Measurements from ENCODE around the gene CHD2. TPM values are rescaled to one million over a fixed set of nuclear protein-coding genes. Genes with fewer than 3 reads are reported as not detected.

The CHD2 gene
- total and polyA plus RNA-seq, 10 of the 15 experiments (the other 5 are each of a cell fraction or from before 2014, with no cell fraction given): 38.1 to 94.7 (median 63.3) TPM

DNA sequence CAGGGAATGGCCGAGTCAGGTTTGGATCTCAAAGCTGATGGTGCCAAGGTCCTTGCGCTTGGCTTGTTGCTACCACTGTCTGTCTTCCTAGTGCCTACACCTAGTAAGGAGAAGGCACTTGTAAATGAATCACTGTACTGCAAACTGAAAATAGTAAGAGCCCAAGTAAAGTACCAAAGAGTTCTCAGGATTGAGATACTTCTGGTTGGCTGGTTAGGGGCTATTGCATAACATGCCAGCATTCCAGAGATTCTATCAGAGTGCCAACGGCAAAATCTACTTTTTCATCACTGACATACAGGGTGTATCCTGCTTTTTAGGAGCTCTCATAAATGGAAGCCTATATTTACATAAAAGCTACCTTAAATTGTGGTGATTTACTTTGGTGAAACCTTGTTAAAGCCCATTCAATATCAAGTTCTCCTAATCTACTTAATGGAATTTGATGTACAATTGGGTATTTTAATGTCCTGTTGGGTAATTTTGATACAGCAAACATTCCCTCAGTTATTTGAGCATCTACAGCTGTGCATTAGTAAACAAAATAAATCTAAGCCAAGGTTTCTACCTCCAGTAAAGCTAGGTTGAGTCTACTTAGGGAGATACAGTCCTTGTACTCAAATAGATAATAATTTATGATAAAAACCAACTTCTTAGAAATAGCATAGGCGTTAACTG, 30.7 kb upstream of the CHD2 start:
- ATAC-seq (no peak), DNase-seq (ENCODE audit: low read depth, low spot score) (no peak), FAIRE-seq (no peak)
- WGBS (ENCODE audit: insufficient coverage, insufficient replicate concordance, low lambda C conversion rate, missing lambda C conversion rate): 74% methylated on average over 4 of the region's 4 CpGs
- Histone ChIP-seq H3K9me3 (replicated peaks; ENCODE audit: control insufficient read depth, insufficient read depth, low read length) (no peaks in the 10 kb centered on the region; the same call in 2 of the 3 replicates), H3K27me3 (replicated peaks in 1 of 2; ENCODE audit: control insufficient read depth in 2 of 2, insufficient read depth in 2 of 2, low read length in 1 of 2) (no peaks in the 10 kb centered on the region), H3K79me2 (ENCODE audit: control insufficient read depth, insufficient read depth, low read length) (no peaks in the 10 kb centered on the region), H3K4me2 (ENCODE audit: control insufficient read depth, insufficient read depth) (no peak overlapping the region), H3K9ac (ENCODE audit: control insufficient read depth, insufficient read depth, low read length) (no peak overlapping the region), H3K4me3 (no peak overlapping the region), H2AFZ (ENCODE audit: control insufficient read depth, low read depth, low read length) (no peak overlapping the region), H3K4me1 (ENCODE audit: control insufficient read depth, insufficient read depth, low read length) (no peaks in the 10 kb centered on the region), H3K36me3 (ENCODE audit: control insufficient read depth in 2 of 2, insufficient read depth in 2 of 2, low read length in 1 of 2) (no peaks in the 10 kb centered on the region), H4K20me1 (ENCODE audit: control insufficient read depth, insufficient read depth) (no peaks in the 10 kb centered on the region), H3K27ac (ENCODE audit: control insufficient read depth, insufficient read depth) (no peak overlapping the region)
- intact Hi-C loops (cut with micrococcal nuclease; ENCODE audit: unreplicated experiment): no loop called here
- in situ Hi-C loops (cut with MboI): no loop called here
- no TSS peak for BruUV-seq (replicated peaks)
- ChIA-PET CTCF (no interaction called here), RAD21 (ENCODE audit: unreplicated experiment) (interaction anchor here (0.8 kb wide), 1 partner anchor 13 kb away, joined by 3 read pairs; no protein-coding TSS in a partner anchor), POLR2A (interaction anchor here (1.0 to 1.7 kb wide), 4 partner anchors 10 to 19 kb away, joined by 3 to 5 read pairs (median 4); no protein-coding TSS in a partner anchor), SMC1A (ENCODE audit: uncharacterized antibody, unreplicated experiment) (interaction anchor here (1.3 to 2.7 kb wide), 4 partner anchors 10 to 52 kb away, joined by 3 to 16 read pairs (median 4); no protein-coding TSS in a partner anchor)
- TF ChIP-seq ZBED1 (IDR thresholded peaks at IDR 0.05; ENCODE audit: borderline replicate concordance) (no peak), CBX5 (IDR thresholded peaks at IDR 0.05; ENCODE audit: low read depth) (no peak), GATAD2B (conservative IDR thresholded peaks at IDR 0.05; ENCODE audit: low read depth) (no peak), POLR2AphosphoS2 (IDR thresholded peaks at IDR 0.05; ENCODE audit: low read depth, low read length) (no peak), CHD2 (IDR thresholded peaks at IDR 0.05; ENCODE audit: borderline replicate concordance, low read depth, low read length) (no peak), KAT2A (conservative IDR thresholded peaks at IDR 0.05; ENCODE audit: control insufficient read depth, low read depth, low read length) (no peak), EED (IDR thresholded peaks at IDR 0.05; ENCODE audit: low read depth) (no peak), FOXM1 (IDR thresholded peaks at IDR 0.05; ENCODE audit: low read depth, low read length) (no peak), CEBPB (IDR thresholded peaks at IDR 0.05; ENCODE audit: borderline replicate concordance in 1 of 2, low read depth in 2 of 2, low read length in 2 of 2) (no peak), ZNF384 (IDR thresholded peaks at IDR 0.05; ENCODE audit: borderline replicate concordance, low read depth, low read length) (no peak)
- TF ChIP-seq, protein P1, sequence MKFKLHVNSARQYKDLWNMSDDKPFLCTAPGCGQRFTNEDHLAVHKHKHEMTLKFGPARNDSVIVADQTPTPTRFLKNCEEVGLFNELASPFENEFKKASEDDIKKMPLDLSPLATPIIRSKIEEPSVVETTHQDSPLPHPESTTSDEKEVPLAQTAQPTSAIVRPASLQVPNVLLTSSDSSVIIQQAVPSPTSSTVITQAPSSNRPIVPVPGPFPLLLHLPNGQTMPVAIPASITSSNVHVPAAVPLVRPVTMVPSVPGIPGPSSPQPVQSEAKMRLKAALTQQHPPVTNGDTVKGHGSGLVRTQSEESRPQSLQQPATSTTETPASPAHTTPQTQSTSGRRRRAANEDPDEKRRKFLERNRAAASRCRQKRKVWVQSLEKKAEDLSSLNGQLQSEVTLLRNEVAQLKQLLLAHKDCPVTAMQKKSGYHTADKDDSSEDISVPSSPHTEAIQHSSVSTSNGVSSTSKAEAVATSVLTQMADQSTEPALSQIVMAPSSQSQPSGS (IDR thresholded peaks at IDR 0.05; ENCODE audit: low read length): no peak
- TF ChIP-seq, protein P2, sequence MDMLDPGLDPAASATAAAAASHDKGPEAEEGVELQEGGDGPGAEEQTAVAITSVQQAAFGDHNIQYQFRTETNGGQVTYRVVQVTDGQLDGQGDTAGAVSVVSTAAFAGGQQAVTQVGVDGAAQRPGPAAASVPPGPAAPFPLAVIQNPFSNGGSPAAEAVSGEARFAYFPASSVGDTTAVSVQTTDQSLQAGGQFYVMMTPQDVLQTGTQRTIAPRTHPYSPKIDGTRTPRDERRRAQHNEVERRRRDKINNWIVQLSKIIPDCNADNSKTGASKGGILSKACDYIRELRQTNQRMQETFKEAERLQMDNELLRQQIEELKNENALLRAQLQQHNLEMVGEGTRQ (IDR thresholded peaks at IDR 0.05; ENCODE audit: borderline replicate concordance, low read depth, low read length): no peak
- TF ChIP-seq, protein P3, sequence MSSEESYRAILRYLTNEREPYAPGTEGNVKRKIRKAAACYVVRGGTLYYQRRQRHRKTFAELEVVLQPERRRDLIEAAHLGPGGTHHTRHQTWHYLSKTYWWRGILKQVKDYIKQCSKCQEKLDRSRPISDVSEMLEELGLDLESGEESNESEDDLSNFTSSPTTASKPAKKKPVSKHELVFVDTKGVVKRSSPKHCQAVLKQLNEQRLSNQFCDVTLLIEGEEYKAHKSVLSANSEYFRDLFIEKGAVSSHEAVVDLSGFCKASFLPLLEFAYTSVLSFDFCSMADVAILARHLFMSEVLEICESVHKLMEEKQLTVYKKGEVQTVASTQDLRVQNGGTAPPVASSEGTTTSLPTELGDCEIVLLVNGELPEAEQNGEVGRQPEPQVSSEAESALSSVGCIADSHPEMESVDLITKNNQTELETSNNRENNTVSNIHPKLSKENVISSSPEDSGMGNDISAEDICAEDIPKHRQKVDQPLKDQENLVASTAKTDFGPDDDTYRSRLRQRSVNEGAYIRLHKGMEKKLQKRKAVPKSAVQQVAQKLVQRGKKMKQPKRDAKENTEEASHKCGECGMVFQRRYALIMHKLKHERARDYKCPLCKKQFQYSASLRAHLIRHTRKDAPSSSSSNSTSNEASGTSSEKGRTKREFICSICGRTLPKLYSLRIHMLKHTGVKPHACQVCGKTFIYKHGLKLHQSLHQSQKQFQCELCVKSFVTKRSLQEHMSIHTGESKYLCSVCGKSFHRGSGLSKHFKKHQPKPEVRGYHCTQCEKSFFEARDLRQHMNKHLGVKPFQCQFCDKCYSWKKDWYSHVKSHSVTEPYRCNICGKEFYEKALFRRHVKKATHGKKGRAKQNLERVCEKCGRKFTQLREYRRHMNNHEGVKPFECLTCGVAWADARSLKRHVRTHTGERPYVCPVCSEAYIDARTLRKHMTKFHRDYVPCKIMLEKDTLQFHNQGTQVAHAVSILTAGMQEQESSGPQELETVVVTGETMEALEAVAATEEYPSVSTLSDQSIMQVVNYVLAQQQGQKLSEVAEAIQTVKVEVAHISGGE (CRISPR knock-in tag; IDR thresholded peaks at IDR 0.05): no peak
- TF ChIP-seq, protein P4, sequence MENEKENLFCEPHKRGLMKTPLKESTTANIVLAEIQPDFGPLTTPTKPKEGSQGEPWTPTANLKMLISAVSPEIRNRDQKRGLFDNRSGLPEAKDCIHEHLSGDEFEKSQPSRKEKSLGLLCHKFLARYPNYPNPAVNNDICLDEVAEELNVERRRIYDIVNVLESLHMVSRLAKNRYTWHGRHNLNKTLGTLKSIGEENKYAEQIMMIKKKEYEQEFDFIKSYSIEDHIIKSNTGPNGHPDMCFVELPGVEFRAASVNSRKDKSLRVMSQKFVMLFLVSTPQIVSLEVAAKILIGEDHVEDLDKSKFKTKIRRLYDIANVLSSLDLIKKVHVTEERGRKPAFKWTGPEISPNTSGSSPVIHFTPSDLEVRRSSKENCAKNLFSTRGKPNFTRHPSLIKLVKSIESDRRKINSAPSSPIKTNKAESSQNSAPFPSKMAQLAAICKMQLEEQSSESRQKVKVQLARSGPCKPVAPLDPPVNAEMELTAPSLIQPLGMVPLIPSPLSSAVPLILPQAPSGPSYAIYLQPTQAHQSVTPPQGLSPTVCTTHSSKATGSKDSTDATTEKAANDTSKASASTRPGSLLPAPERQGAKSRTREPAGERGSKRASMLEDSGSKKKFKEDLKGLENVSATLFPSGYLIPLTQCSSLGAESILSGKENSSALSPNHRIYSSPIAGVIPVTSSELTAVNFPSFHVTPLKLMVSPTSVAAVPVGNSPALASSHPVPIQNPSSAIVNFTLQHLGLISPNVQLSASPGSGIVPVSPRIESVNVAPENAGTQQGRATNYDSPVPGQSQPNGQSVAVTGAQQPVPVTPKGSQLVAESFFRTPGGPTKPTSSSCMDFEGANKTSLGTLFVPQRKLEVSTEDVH (IDR thresholded peaks at IDR 0.05; ENCODE audit: low read depth, partially characterized antibody): no peak

All from GM12878 (cell line).